Measurements from ENCODE around the gene HUS1.
"Not testable (repeated sequence)": the region's sequence is repeated elsewhere in the genome, so short reads cannot be mapped to it uniquely, and the experiment has no call there.

Gene HUS1

DNA sequence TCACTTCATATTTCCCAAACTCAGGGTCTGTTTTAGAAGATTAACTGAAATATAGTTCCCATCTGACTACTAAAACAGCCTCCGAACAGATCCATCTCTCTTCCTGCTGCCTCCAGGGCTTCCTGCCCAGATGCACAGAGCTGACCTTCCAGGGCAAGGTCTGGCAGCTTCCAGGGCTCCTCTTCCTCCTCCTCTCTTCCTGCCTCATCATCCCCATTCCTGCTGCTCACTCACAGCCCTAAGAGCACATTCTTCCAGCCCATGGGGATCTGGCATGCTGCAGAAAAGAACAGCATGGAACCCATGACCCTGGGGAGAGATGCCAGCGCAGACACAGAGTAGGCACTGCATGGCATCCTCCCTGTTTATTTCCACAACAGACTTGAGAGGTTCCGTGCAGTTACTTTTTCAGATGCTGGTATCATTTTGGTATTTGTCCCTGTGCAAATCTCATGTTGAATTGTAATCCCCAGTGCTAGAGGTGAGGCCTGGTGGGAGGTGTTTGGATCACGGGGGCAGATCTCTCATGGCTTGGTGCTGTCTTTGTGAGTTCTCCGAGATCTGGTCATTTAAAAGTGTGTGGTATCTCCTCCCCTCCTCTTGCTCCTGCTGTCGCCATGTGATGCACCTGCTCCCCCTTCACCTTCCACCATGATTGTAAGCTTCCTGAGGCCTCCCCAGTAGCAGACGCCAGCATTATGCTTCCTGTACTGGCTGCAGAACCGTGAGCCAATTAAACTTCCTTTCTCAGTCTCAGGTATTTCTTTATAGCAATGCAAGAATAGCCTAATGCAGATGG lies 35.5 kb downstream of the HUS1 start:
- no peak for DNase-seq

DNA sequence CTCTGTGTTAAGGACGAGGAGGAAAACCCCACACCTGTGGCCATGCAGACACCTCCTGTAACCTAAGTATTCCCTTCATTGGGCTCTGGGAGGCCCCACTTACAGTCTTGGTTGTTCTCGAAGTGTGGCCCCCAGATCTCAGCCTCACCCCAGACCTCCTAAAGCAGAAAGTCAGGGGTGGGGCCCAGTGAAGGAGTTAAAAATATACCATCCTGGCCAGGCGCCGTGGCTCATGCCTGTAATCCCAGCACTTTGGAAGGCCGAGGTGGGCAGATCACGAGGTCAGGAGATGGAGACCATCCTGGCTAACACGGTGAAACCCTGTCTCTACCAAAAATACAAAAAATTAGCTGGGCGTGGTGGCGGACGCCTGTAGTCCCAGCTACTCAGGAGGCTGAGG lies 36.8 kb downstream of the HUS1 start:
- not testable (repeated sequence) for DNase-seq

DNA sequence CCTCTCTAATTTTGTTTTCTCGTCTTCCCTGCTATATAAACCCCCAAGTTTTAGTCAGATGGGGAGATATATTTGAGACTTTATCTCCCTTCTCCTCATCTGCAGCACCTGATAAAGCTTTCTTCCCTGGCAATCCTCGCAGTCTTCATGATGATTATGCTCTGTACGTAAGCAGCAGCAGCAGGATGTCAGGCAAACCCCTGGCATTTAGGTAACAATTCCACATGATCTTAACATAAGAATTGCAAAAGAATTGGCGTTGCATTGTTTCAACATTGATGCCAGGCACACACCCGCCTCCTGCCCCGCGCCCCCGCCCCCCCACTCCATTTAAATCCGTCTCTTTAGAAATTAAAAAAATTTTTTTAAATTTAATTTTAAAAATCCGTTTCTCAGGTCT lies 37.3 kb downstream of the HUS1 start:
- DNase-seq = no peak

DNA sequence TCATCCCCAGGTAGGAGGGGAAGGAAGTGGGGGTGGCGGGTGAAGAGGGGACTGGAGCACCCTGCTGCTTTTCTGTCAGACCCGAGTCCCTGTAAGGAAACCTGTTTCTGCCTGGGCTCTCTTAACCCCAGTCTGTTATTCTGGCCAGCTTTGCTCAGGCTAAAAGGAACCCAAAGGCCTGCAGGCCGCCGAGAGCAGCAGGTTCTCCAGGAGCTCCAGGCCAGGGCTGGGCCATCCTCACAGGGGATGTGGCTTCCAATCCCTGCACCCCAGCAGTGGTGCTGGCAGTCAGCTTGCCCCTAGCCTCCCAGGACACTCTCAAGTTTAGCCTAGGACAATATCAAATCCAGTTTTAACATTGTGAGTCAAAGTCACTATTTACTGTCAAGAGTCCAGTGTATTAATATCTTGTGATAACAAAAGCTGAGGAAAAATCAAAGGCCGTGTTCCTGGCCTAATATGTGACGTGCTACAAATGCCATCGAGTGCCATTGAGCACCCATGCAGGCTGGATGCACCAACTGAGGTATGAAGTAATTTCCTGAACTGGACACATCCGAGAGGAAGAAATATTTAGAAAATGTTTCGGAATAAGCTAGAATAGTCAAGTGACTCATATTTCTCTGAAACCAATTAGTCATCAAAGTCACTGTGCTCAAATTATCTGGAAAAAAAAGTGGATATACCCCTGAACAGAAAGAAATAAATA lies 38.1 kb downstream of the HUS1 start:
- no peak for DNase-seq

DNA sequence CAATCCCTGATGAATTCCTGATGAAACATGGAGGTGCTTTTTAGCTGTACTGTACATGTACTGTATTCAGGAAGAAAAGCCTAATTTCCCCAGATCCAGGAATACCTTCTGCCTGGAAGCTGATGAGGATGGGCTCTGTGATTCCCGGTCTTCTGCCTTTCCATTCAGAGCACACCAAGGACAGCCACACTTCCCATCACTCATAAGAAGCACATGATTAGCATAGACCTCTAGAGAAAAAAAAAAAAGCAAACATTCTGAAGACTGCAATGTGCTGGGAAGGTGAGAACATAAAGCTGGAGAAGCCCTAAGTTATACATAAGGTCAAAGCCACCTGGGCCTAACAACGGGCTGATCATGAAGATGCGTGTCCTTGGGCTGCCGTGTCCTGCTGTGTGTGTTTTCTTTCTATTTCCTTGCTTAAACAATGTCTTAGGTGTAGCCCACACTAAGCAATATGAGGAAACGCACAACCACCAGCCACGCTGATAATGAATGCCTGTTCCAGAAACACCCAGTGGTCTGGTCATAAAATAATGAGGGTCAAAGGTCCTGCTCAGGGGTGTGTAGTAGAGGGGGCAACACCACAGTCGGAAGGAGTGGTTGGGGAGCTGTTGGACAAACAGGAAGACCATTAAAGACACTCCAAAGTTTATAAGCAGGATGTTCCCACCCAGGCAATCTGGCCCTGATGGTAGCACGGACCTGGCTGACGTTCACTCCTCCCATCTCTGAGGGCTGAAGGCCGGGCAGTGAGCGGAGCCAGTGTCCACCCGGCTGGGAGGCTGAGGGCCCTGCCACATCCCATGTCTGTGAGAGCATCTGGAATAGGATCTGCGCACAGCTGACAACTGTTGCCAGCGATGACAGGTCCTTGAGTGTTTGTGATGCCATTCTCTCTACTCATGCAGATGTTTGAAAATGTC lies 39.1 kb downstream of the HUS1 start:
- no peak for DNase-seq

DNA sequence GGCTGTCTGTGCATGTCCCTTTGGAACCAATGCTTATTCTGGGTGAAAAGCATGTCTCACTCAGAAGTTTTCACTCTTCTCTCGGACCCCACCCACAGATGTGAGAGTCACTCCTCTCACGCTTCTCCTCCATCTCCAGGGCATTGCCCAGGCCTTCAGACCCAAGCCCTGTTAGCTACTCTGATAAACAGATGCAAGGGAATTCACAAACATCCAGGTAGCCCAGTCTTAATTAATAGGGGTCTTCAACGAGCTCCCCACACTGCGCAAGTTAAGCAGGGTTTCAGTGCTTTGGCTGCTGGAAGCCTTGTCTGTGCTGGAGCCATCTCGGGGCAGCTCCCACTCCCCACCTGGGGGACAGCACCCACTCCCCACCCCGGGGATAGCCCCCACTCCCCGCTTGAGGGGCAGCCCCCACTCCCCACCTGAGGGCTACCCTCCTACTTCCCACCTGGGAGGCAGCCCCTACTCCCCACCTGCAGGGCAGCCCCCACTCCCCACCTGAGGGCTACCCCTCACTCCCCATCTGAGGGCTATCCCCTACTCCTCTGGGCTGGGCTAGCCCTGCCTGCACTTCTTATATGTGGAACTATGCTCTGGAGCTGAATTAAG lies 39.9 kb downstream of the HUS1 start:
- DNase-seq = no peak

DNA sequence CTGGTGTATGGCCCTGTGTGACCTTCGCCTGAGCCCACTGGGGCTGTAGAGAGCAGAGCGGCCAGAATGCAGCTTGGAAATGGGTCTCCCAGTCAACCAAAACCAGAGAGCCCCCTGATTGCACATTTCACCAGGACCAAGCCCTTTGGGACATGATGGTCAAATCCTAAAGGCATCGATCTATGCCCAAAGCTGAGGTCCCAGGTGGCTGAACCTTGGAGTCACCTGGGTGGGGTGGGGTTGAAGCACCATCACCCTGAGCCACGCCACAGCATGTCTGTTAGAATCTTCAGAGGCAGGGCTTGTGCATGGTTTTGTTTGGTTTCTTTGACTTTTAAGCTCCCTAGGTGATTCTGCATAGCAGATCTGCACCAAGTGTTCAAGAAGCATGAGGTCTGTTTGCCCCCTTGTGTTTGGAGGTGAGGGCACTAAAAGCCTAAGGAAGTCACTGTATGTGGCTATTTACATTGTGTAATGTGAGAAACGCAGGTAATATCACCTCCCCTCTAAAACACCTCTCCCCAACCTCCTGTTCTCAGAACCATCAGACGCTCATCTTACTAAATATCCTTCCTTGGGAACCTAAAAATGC lies 40.7 kb downstream of the HUS1 start:
- DNase-seq = no peak

DNA sequence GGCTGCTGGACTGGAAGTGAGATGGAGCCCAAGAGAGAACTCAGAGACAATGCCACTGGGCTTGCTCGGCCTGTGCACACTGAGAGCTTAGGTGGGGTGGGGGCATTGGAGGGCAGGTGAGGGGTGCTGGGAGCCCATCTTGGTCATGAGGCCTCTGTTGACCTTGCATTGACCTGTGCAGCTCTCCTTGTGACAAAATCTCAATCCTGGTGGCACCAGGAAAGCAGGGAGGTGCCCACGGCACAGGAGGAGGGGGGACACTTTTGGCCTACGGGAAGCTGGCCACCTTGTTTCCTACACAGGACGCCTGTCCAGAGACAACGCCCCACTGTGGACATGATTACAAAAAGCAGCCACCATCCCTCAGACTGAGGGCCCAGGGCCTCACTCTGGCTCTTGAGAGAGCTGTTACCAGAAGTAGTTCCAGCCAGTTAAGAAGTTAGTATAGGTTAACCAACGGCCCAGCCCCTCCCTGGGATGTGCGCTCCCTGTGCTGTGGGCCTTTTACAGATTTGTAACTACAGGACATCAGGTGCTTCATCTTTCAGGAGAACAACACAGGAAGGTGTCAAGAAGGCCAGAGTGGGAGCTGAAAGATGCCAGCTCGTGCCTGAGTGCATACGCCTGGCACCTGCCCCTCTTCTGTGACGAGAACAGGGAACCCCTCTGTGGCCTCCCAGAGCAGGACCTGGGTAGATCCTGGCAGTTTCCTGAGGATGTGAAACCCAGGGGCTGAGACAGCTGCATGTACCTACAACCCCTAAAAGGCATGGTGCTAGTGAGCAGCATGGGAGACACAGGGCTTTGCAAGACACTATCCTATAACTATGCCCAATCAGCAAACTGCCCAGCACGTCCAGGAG lies 41.5 kb downstream of the HUS1 start:
- no peak for DNase-seq

DNA sequence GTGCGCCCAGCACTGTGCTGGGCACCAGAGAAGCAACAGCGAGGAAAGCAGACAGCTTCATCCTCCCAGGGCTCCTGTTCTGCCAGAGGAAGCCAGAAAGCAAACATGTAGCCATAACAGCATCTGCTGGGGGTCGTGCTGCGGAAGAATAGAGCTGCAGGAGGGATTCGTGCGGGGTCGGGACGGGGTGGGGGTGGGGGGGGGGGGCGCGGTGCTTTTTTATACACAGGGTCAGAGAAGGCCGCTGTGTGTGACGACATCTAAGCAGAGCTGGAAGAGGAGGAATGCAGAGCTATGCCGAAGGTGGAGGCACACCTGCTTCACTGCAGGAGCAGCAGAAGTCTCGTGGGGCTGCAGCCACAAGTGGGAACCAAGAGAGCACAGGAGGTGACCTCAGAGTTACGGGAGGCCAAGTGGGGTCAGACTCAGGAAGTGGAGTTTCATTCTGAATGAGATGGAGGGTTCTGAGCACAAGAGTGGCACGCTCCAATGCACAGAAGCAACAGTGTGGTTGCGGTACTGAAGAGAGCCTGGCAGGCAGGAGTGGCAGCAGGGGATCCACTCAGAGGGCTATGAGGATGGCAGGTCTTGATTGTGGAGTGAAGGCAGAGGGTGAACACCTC lies 42.2 kb downstream of the HUS1 start:
- DNase-seq = no peak

DNA sequence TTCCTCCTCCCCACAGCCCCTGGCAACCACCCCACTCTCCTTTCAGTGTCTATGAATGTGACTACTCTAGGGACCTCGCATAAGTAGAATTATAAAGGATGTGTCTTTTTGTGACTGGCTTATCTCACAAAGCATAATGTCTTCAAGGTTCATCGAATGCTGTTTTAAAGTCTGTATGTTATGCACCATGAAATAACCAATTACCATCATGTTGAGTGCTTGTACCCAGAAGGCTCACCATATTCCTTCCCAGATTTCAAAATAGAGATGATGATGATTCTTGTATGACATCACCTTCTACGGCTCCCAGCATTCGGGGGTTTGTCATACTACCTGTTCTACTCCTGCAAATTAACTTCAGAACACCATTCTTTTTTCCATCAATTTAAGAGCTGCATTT lies 43.1 kb downstream of the HUS1 start:
- DNase-seq = no peak

DNA sequence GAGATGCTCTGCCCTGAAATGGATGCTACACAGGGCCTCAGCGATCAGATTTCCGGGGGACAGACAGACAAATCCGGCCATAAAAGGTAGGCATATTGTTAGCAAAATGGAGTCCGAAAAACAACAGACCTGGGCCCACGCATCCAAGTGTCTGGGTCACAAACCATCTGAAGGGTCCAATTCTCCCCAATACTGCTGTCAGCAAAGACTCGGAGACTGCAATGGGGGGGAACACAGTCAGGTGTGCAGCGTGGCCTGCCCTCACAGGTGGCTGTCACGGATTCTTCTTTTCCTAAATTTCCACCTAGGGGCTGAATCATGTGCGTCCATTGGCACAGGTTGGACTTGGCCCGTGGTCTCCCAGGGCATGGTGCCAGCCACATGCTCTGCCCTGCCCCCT lies 44.1 kb downstream of the HUS1 start:
- DNase-seq = no peak

DNA sequence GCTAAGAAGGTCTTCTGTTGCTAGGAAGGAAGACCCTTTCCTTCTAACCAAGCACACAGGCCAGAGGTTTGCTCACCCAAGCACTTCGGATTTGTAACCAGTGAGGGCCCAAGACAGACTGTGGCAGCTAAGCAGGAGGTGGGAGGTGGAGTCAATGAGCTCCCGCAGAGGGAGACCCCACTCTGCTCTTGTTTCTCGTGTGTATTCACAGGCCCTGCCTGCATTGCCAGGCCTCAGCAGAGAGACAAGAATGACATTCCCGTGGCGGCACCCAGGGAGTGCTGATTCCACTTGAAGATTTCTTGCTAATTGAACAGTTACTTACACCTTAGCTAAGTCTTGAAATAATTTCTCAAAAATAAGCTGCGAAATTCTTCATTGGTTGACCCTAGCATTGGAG lies 44.6 kb downstream of the HUS1 start:
- DNase-seq = no peak

DNA sequence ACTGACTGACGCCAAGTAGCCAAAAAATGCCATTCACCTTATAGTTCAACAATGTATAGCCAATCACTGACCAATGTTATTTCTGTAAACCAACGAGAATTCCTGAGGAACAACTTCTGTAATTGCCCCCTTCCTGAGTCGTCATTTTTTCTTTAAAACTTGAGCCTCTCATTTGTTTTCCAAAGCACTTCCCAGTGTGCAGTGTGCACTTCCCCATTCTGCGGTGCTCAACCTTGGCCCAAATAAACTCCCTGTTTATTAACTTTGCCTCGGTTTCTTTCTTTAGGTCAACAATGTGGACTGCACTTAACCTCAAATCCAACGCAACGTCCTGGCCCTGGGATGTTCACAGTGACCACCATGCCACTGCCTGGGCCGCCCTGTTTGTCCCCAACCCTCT lies 46.2 kb downstream of the HUS1 start:
- no peak for DNase-seq

DNA sequence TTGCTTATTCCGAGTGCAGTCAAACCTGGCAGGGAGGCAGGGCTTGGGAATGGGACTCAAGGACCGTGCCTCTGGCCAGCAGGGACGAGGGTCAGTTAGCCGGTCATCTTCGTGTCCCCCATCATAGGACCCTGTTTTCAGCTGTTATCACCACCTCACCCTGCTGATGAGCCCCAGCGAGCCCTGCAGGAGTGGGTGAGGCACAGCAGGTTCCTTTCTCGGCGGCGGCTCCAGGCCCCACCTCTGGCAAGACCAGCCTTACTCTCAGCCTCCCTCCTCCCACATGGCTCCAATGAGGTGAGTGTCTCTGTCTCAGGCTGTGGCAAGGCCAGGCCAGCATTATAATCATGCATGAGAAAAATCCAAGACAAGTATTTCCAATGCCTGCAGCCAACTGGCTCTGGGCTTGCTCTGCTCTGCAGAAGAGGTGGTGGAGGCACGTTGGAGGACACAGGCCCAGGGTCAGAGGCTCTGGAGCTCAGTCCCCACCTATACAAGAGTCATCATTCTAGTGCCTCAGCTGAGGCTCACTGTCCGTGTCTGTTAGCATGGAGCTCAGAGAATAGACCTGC lies 46.9 kb downstream of the HUS1 start:
- DNase-seq = no peak

DNA sequence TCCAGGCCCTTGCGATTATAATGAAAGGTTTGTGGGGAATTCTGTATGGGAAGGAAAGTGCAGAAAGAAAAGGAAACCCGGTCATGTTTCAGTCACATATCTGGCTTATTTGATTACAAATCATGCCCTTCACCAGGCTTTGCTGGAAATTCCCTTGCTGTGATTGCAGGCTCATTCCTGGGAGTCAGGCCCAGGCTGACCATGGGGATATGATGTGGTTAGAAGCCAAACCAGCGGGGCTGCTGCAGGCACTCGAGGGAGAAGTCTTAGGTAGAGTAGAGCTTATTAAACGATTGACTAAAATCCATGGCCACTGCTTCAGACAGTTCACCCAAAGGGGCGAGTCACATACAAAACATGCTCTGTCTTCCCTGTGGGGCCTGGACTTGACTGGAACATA lies 47.4 kb downstream of the HUS1 start:
- no peak for DNase-seq

DNA sequence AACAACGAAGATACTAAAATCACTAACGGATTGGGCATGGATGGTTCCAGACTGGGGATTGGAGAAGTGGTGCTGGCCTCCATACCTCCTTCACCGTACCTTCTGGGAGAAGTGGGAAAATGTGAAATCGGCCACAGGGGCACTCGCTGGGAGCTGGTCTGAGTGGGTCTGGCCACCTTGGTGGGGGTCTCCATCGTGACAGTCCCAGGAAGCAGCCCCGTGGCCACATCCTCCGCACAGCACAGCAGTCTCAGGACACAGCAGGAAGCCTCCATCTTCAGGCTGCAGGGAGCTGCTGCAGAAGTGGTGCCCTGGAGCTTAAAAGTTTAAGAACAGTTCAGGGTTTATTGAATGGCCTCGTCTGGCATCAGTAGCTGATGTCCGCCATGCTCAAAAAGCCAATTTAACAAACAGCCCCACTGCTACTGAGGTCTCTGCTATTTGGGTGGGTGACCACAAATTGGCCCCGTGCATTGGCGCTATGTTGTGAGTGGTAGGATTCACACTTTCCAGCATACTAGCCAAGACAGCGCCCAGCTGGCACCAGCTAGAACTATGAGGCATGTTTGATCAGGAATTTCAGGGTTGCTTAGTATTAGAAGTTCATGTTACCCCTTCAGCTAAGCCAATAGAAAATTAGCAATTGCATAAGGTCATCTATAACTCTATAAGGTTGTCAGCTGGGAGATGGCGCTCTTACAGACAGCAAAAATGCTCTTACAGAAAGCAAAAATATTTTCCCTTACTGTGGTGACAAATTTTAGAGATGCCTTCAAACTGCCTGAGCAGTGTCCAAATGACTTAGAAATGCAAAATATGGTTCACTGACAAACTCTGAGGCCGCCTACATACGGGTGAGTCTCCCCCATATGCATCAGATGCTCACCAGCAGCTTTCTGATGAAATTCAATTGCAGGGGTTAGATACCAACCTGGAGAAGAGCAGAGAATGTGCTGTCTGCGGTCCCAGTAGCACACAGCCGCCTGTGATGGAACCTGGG lies 48.1 kb downstream of the HUS1 start:
- DNase-seq = no peak

DNA sequence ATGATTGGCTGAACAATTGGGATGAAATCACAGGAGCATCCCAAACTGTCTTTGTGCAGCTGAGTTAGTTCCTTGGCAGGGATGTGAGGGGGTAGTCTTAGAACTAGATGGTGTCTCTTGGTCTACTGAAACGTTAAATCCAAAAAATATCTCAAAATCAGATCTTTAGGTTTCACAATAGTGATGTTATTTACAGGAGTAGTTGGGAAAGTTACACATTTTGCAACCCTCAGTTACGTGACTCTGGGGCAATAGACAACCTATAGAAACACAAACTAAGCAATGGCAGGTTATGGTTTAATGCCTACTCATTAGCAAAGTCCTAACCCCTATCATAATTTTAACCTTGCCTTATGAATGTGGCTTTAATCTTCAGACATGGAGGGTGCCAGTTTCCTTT lies 55.1 kb downstream of the HUS1 start:
- DNase-seq = no peak

DNA sequence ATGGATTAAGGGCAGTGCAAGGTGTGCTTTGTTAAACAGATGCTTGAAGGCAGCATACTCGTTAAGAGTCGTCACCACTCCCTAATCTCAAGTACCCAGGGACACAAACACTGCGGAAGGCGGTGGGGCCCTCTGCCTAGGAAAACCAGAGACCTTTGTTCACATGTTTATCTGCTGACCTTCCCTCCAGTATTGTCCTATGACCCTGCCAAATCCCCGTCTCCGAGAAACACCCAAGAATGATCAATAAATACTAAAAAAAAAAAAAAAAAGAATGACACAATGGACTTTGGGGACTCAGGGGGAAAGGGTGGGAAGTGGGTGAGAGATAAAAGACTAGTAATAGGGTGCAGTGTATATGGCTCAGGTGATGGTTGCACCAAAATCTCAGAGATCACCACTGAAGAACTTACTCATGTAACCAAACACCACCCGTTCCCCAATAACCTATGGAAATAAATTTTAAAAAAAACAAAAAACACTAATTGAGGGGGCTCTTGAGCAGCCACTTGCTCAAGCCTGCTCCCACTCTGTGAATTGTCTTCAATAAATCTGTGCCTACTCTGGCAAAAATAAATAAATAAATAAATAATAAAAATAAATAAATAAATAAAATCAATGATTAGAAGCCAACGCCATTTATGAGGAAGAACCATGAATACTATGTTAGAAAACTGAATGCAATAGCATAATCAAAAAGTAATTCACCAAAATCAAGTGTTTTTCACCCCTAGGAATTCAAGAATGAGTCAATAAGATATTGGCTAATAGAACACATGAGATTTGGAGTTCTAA lies 56.1 kb downstream of the HUS1 start:
- not testable (repeated sequence) for DNase-seq

DNA sequence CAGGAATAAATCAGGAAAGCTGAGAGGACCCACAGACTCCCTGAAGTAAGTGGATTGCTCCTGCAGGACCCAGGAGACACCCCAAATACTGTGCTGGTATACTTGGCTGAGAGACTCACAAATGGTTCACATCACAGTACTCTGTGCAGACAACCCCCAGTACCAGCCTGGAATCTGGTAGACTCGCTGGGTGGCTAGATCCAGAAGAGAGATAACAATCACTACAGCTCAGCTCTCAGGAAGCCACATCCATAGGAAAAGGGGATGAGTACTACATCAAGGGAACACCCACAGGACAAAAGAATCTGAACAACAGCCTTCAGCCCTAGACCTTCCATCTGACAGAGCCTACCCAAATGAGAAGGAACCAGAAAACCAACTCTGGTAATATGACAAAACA lies 62.9 kb downstream of the HUS1 start:
- not testable (repeated sequence) for DNase-seq
